ENCODE measurements around the gene EIF3D.
A peak's percentile ranks its signal among the peaks of the same experiment; 100 is the strongest.

EIF3D gene

GRCh38 chr22:36512333-36512732 lies 16.6 kb downstream of the EIF3D start:
- no peak for DNase-seq (ENCODE audit: low read depth)
- in situ Hi-C loops (cut with HindIII; ENCODE audit: low sequenced_read_pairs) = no loop called here
- TF ChIP-seq CTCF (IDR thresholded peaks at IDR 0.05; ENCODE audit: low read depth, low read length, missing control alignments) = no peak
- no peak overlapping the region for H3K4me3 ChIP-seq (ENCODE audit: low read depth, low read length)

GRCh38 chr22:36510966-36511881 lies 17.7 kb downstream of the EIF3D start:
- peak; percentile 28 for DNase-seq (ENCODE audit: low read depth)
- peak; percentile 78 for TF ChIP-seq CTCF (IDR thresholded peaks at IDR 0.05; ENCODE audit: low read depth, low read length, missing control alignments)
- in situ Hi-C loops (cut with HindIII; ENCODE audit: low sequenced_read_pairs) = no loop called here
- no peak overlapping the region for H3K4me3 ChIP-seq (ENCODE audit: low read depth, low read length)

GRCh38 chr22:36510384-36510783 lies 18.6 kb downstream of the EIF3D start:
- no peak for DNase-seq (ENCODE audit: low read depth)
- no peak overlapping the region for H3K4me3 ChIP-seq (ENCODE audit: low read depth, low read length)
- in situ Hi-C loops (cut with HindIII; ENCODE audit: low sequenced_read_pairs) = no loop called here
- TF ChIP-seq CTCF (IDR thresholded peaks at IDR 0.05; ENCODE audit: low read depth, low read length, missing control alignments) = no peak

GRCh38 chr22:36507518-36508010 lies 21.4 kb downstream of the EIF3D start:
- no peak for DNase-seq (ENCODE audit: low read depth)
- in situ Hi-C loops (cut with HindIII; ENCODE audit: low sequenced_read_pairs) = no loop called here
- H3K4me3 ChIP-seq (ENCODE audit: low read depth, low read length) = peak overlapping the region; percentile 50
- TF ChIP-seq CTCF (IDR thresholded peaks at IDR 0.05; ENCODE audit: low read depth, low read length, missing control alignments) = no peak

- TF ChIP-seq CTCF (IDR thresholded peaks at IDR 0.05; ENCODE audit: low read depth, low read length, missing control alignments) = no peak
- in situ Hi-C loops (cut with HindIII; ENCODE audit: low sequenced_read_pairs) = no loop called here
- peak within 1 kb of the TSS; percentile 50 for H3K4me3 ChIP-seq (ENCODE audit: low read depth, low read length)
- DNase-seq (ENCODE audit: low read depth) = peak; percentile 34
These were observed 22.1 kb downstream of the EIF3D start, which contains the start of gene FOXRED2 for GRCh38 chr22:36506637-36507517. TSS of gene FOXRED2 (minus strand) at chr22:36507040. CDS start at chr22:36506422, 618 bp downstream.

DNA sequence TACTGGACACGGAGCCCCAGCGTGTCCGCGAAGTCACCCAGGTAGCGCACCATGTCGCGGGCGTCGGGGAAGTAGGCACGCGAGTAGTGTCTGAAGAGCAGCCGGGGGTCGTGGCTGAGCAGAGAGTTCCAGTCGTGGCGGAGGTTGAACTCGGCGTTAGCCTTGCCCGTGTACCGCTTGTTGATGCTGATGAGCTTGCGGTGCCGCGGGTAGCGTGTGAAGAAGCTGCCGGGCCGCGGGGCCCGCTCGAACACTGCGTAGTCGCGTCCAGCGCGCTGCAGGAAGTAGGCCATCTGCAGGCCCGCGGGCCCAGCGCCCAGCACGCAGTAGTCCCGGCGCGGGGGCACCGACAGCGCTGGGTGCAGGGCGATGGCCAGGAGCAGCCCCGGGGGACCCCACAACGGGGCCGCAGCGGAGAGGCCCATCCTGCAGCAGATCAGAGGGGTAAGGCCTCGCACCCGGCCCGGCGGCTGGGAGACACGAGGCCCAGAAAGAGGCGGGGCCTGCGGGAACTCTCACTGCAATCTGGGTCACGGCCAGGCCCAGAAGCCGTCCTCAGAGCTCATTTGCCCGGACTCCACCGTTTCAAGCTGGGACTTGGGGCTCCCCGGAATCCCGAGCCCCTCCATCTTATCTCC lies 22.8 kb downstream of the EIF3D start:
- no peak for TF ChIP-seq CTCF (IDR thresholded peaks at IDR 0.05; ENCODE audit: low read depth, low read length, missing control alignments)
- peak overlapping the region; percentile 50 for H3K4me3 ChIP-seq (ENCODE audit: low read depth, low read length)

More for the DNA sequence above, 22.8 kb downstream of the EIF3D start:
- no peak for DNase-seq (ENCODE audit: low read depth)
- in situ Hi-C loops (cut with HindIII; ENCODE audit: low sequenced_read_pairs) = no loop called here
